ENCODE results near the gene ART3.

GRCh38 chr4:76116821-76117220 lies 42.3 kb downstream of the ART3 start:
- TF ChIP-seq CTCF (IDR thresholded peaks at IDR 0.05; ENCODE audit: poor library complexity, severe bottlenecking): no peak
- no peak for TF ChIP-seq REST (IDR thresholded peaks at IDR 0.05; ENCODE audit: borderline replicate concordance)
- TF ChIP-seq EZH2 (IDR thresholded peaks at IDR 0.05; ENCODE audit: borderline replicate concordance, insufficient read depth, low read length, poor library complexity, severe bottlenecking): no peak
- TF ChIP-seq RAD21 (conservative IDR thresholded peaks at IDR 0.05): no peak
- TF ChIP-seq POLR2AphosphoS5 (IDR thresholded peaks at IDR 0.05): no peak
- TF ChIP-seq MXI1 (conservative IDR thresholded peaks at IDR 0.05; ENCODE audit: poor library complexity, severe bottlenecking): no peak

Data from neural cell (in vitro differentiated cells).